A549 treated with DMSO at 1 μM for 4 hours (cell line): ENCODE measurements around the gene FBXW4. TPM values are rescaled to one million over a fixed set of nuclear protein-coding genes. Genes with fewer than 3 reads are reported as not detected.

Experiments
- total RNA-seq: library from RNA; stranded (reverse); fragments of 200-300 nt; extraction: Qiagen RNA extraction; gene quantifications from 5 replicates; pipeline ENCODE4 v1.2.3, GENCODE V29; 2022; ENCODE audit warnings: low read depth

FBXW4 gene, protein sequence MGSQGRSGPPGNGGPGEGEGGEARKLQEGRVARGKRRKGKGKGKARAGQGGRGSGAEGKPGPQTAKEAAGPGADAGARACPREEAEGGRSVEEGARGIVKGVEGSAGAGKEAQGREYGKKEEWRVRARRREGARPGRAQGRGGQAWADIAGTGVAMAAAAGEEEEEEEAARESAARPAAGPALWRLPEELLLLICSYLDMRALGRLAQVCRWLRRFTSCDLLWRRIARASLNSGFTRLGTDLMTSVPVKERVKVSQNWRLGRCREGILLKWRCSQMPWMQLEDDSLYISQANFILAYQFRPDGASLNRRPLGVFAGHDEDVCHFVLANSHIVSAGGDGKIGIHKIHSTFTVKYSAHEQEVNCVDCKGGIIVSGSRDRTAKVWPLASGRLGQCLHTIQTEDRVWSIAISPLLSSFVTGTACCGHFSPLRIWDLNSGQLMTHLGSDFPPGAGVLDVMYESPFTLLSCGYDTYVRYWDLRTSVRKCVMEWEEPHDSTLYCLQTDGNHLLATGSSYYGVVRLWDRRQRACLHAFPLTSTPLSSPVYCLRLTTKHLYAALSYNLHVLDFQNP
- total RNA-seq = 19.8 to 25.7 TPM (median 20.7 TPM) in 5 replicates

DNA sequence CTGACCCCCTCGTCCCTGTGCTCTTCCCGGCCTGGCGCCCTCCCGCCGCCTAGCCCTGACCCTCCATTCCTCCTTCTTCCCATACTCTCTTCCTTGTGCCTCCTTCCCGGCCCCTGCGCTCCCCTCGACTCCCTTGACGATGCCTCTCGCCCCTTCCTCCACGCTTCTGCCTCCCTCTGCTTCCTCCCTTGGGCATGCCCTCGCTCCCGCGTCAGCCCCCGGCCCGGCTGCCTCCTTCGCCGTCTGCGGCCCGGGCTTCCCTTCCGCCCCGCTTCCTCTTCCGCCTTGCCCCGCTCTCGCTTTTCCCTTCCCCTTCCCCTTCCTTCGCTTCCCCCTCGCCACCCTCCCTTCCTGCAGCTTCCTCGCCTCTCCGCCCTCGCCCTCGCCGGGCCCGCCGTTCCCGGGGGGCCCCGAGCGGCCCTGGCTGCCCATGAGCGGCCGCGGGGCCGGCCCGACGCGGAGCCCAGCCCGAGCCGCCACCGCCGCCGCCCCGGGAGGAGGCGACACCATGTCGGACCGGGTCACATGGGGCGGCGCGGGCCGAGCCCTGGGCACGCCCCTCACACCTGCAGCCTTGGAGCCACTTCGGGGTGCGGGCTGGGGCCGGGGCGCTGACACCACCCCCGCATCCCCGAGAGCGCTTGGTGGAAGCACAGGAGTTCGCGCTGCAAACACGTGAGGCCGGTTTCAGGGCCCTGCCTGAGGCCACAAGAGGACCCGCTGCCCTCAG lies at the start of gene FBXW4:
Gene FBXW4, minus strand, starts transcription at position 497 of the 730 bp plus-strand sequence. Its CDS starts 65 bp downstream, at position 432.

DNA sequence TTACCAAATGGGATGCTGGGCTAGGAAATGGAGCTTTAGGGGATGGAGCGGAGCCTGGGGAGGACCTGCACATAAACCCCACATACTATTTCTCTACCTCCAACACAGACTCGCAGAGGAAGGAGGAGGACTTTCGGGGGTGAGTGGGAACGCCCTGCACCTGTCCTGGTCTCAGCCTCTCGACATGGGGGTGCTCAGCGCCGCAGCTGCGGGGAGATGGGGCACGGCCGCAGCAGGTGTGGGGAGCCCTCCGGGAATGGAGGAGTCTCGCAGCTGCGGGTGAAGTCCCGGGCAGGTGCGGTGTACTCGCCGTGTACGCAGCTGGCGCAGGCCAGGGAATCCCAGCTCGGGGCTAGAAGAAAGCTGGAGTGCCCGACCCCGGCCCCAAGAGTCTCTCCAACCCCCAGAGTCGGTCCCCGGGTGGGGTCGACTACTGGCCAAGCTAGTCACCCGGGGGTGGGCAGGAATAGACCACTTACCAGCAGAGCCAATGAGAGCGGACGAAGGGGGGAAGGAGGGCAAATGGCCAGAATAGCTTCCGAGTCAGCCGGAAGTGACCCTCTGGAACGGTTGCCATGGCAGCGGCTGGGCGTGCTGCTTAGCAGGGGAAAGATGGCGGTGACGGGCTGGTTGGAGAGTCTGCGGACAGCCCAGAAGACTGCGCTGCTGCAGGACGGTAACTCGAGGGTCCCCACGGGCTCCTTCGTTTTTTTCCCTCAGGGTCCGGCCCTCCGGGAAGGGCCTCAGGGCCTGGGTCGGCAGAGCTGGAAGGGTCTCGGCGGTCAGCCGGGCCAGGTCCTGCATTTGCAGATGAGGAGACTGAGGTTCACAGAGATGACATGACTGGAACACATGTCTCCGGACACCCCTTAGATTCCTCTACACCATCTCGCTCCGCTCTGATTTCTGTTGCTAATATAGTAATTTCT lies 107.0 kb downstream of the FBXW4 start, which contains the start of the genes DPCD and POLL:
Gene DPCD, plus strand, starts transcription at position 597 of the 929 bp plus-strand sequence. Its CDS starts 16 bp downstream, at position 613.
Gene POLL, minus strand, starts transcription at position 533 of the 929 bp plus-strand sequence. CDS start 897 bp downstream, outside the sequence.

Other genes with a start within 250 kb of the FBXW4 start
- 13.4 to 16.4 TPM (median 15.0 TPM) in 5 replicates for gene POLL, start 106.9 kb downstream of the FBXW4 start, total RNA-seq
- gene DPCD, start 106.8 kb downstream of the FBXW4 start, total RNA-seq = 31.8 to 46.4 TPM (median 33.8 TPM) in 5 replicates
- 0.08 TPM in 1 of 5 replicates, not detected in the others for gene FGF8, start 80.9 kb upstream of the FBXW4 start, total RNA-seq
- gene NPM3, start 88.3 kb upstream of the FBXW4 start, total RNA-seq = 107 to 126 TPM (median 118 TPM) in 5 replicates
- gene OGA, start 123.3 kb upstream of the FBXW4 start, total RNA-seq = 65.6 to 77.3 TPM (median 66.6 TPM) in 5 replicates
- gene KCNIP2, start 148.6 kb upstream of the FBXW4 start, total RNA-seq = 0.69 to 1.2 TPM (median 0.89 TPM) in 5 replicates